ENCODE results near the gene CHST5.

The CHST5 gene

GRCh38 chr16:75559564-75560372, 23.9 kb upstream of the CHST5 start:
- TF ChIP-seq GATA2 (IDR thresholded peaks at IDR 0.05; ENCODE audit: low read depth, low read length), result no peak
- TF ChIP-seq GATA3 (IDR thresholded peaks at IDR 0.05; ENCODE audit: low read depth, low read length), result no peak

- TF ChIP-seq GATA3 (IDR thresholded peaks at IDR 0.05; ENCODE audit: low read depth, low read length) (no peak), GATA2 (IDR thresholded peaks at IDR 0.05; ENCODE audit: low read depth, low read length) (no peak)
Measured at GRCh38 chr16:75558846-75559401, 23.0 kb upstream of the CHST5 start.

GRCh38 chr16:75556431-75556950, 20.6 kb upstream of the CHST5 start:
- TF ChIP-seq GATA3 (IDR thresholded peaks at IDR 0.05; ENCODE audit: low read depth, low read length) (no peak), GATA2 (IDR thresholded peaks at IDR 0.05; ENCODE audit: low read depth, low read length) (no peak)

- no peak for TF ChIP-seq GATA3 (IDR thresholded peaks at IDR 0.05; ENCODE audit: low read depth, low read length)
- no peak for TF ChIP-seq GATA2 (IDR thresholded peaks at IDR 0.05; ENCODE audit: low read depth, low read length)
Measured at GRCh38 chr16:75555707-75556430, 20.0 kb upstream of the CHST5 start, which contains the start of gene TMEM231. Gene TMEM231, minus strand, starts transcription at chr16:75556252. Its CDS starts 43 bp downstream, at chr16:75556209.

GRCh38 chr16:75555213-75555706, 19.4 kb upstream of the CHST5 start:
- TF ChIP-seq GATA3 (IDR thresholded peaks at IDR 0.05; ENCODE audit: low read depth, low read length) (no peak), GATA2 (IDR thresholded peaks at IDR 0.05; ENCODE audit: low read depth, low read length) (0 out of 2 replicates have a peak, but pooled peaks have one; percentile 9)

- no peak for TF ChIP-seq GATA3 (IDR thresholded peaks at IDR 0.05; ENCODE audit: low read depth, low read length)
- TF ChIP-seq GATA2 (IDR thresholded peaks at IDR 0.05; ENCODE audit: low read depth, low read length), result no peak
Measured at GRCh38 chr16:75552951-75553350, 17.0 kb upstream of the CHST5 start.

- no peak for TF ChIP-seq GATA2 (IDR thresholded peaks at IDR 0.05; ENCODE audit: low read depth, low read length)
- no peak for TF ChIP-seq GATA3 (IDR thresholded peaks at IDR 0.05; ENCODE audit: low read depth, low read length)
Measured at GRCh38 chr16:75550211-75550662, 14.3 kb upstream of the CHST5 start.

- no peak for TF ChIP-seq GATA3 (IDR thresholded peaks at IDR 0.05; ENCODE audit: low read depth, low read length)
- no peak for TF ChIP-seq GATA2 (IDR thresholded peaks at IDR 0.05; ENCODE audit: low read depth, low read length)
Measured at GRCh38 chr16:75546293-75546692, 10.4 kb upstream of the CHST5 start.

GRCh38 chr16:75541236-75541635, 5.3 kb upstream of the CHST5 start:
- TF ChIP-seq GATA2 (IDR thresholded peaks at IDR 0.05; ENCODE audit: low read depth, low read length) (no peak), GATA3 (IDR thresholded peaks at IDR 0.05; ENCODE audit: low read depth, low read length) (no peak)

GRCh38 chr16:75537776-75538175, 1.9 kb upstream of the CHST5 start:
- TF ChIP-seq GATA3 (IDR thresholded peaks at IDR 0.05; ENCODE audit: low read depth, low read length) (no peak), GATA2 (IDR thresholded peaks at IDR 0.05; ENCODE audit: low read depth, low read length) (no peak)

GRCh38 chr16:75535211-75535843, 581 bp downstream of the CHST5 start:
- TF ChIP-seq GATA2 (IDR thresholded peaks at IDR 0.05; ENCODE audit: low read depth, low read length), result no peak
- no peak for TF ChIP-seq GATA3 (IDR thresholded peaks at IDR 0.05; ENCODE audit: low read depth, low read length)

- no peak for TF ChIP-seq GATA3 (IDR thresholded peaks at IDR 0.05; ENCODE audit: low read depth, low read length)
- TF ChIP-seq GATA2 (IDR thresholded peaks at IDR 0.05; ENCODE audit: low read depth, low read length), result no peak
Measured at GRCh38 chr16:75534560-75535205, 1.2 kb downstream of the CHST5 start.

- TF ChIP-seq GATA3 (IDR thresholded peaks at IDR 0.05; ENCODE audit: low read depth, low read length), result no peak
- no peak for TF ChIP-seq GATA2 (IDR thresholded peaks at IDR 0.05; ENCODE audit: low read depth, low read length)
Measured at GRCh38 chr16:75532791-75533190, 3.1 kb downstream of the CHST5 start.
